Mesenchymal stem cell (in vitro differentiated cells and primary cell): ENCODE measurements around the gene RNF115.
A peak's percentile ranks its signal among the peaks of the same experiment; 100 is the strongest.
"Not testable (repeated sequence)": the region's sequence is repeated elsewhere in the genome, so short reads cannot be mapped to it uniquely, and the experiment has no call there.

Source experiments
- DNase-seq: peaks from one replicate; pipeline ENCODE4 v3.0.0-alpha.2; 2013
- H2AFZ ChIP-seq: one replicate; pipeline ENCODE4 v1.6.1; 2013; ENCODE audit warnings: low read depth, mild to moderate bottlenecking, control low read depth, inconsistent platforms, low read length, moderate library complexity
- H2AK5ac ChIP-seq: 2 replicates; pipeline ENCODE4 v1.6.1; 2013; ENCODE audit warnings: low read length, moderate library complexity, mild to moderate bottlenecking, inconsistent platforms; ENCODE audit not compliant: severe bottlenecking
- H2BK120ac ChIP-seq: one replicate; pipeline ENCODE4 v1.6.1; 2013; ENCODE audit warnings: low read depth, mild to moderate bottlenecking, inconsistent platforms, low read length, moderate library complexity
- H2BK12ac ChIP-seq, 2 experiments: one replicate each; pipeline ENCODE4 v1.6.1; 2013; ENCODE audit warnings: inconsistent platforms in 2 of 2, low read length in 2 of 2, mild to moderate bottlenecking in 2 of 2, moderate library complexity in 2 of 2, control low read depth in 1 of 2
- H2BK15ac ChIP-seq: one replicate; pipeline ENCODE4 v1.6.1; 2013; ENCODE audit warnings: mild to moderate bottlenecking, low read depth, inconsistent platforms; ENCODE audit not compliant: poor library complexity, severe bottlenecking
- H2BK5ac ChIP-seq: 2 replicates; pipeline ENCODE4 v1.6.1; 2013; ENCODE audit warnings: low read depth, mild to moderate bottlenecking, low read length, control low read depth, inconsistent platforms; ENCODE audit not compliant: poor library complexity, severe bottlenecking
- H3K14ac ChIP-seq, 2 experiments: one replicate each; pipeline ENCODE4 v1.6.1; 2013; ENCODE audit warnings: inconsistent platforms in 2 of 2, low read length in 2 of 2, control low read depth in 1 of 2, mild to moderate bottlenecking in 1 of 2, moderate library complexity in 1 of 2
- H3K18ac ChIP-seq, 2 experiments: one replicate each; pipeline ENCODE4 v1.6.1; 2013; ENCODE audit warnings: inconsistent platforms in 2 of 2, low read length in 2 of 2, control low read depth in 1 of 2, low read depth in 1 of 2, mild to moderate bottlenecking in 1 of 2
- H3K23ac ChIP-seq, 2 experiments: one replicate each; pipeline ENCODE4 v1.6.1; 2013; ENCODE audit warnings: inconsistent platforms in 2 of 2, low read length in 2 of 2, mild to moderate bottlenecking in 2 of 2, moderate library complexity in 2 of 2, control low read depth in 1 of 2
- H3K27ac ChIP-seq: 2 replicates; pipeline ENCODE4 v1.5.1; 2013; ENCODE audit warnings: mild to moderate bottlenecking, moderate library complexity, low read length, control low read depth, inconsistent platforms; ENCODE audit not compliant: poor library complexity, severe bottlenecking
- H3K27me3 ChIP-seq, 2 experiments: 2 replicates each; pipeline versions ENCODE4 v1.6.1 to v1.7.0; 2013; ENCODE audit warnings: low read length in 2 of 2, mild to moderate bottlenecking in 2 of 2, moderate library complexity in 2 of 2, control low read depth in 1 of 2, inconsistent platforms in 1 of 2; ENCODE audit not compliant: control insufficient read depth in 1 of 2, insufficient read depth in 1 of 2
- H3K36me3 ChIP-seq, 2 experiments: 2 replicates each; pipeline versions ENCODE4 v1.6.1 to v1.7.0; 2013; ENCODE audit warnings: low read length in 2 of 2, control low read depth in 1 of 2, inconsistent platforms in 1 of 2, low read depth in 1 of 2, mild to moderate bottlenecking in 1 of 2; ENCODE audit not compliant: insufficient read depth in 2 of 2, control insufficient read depth in 1 of 2
- H3K4ac ChIP-seq, 2 experiments: one replicate each; pipeline ENCODE4 v1.6.1; 2013; ENCODE audit warnings: inconsistent platforms in 2 of 2, low read length in 2 of 2, mild to moderate bottlenecking in 2 of 2, moderate library complexity in 2 of 2, control low read depth in 1 of 2, low read depth in 1 of 2
- H3K4me1 ChIP-seq: 2 replicates; pipeline ENCODE4 v1.6.1; 2013; ENCODE audit warnings: low read depth, low read length, control low read depth; ENCODE audit not compliant: control insufficient read depth, insufficient read depth
- H3K4me2 ChIP-seq: 2 replicates; pipeline ENCODE4 v1.6.1; 2013; ENCODE audit warnings: low read length, mild to moderate bottlenecking, inconsistent platforms; ENCODE audit not compliant: poor library complexity, severe bottlenecking
- H3K4me3 ChIP-seq, 2 experiments: 2 replicates each; pipeline versions ENCODE4 v1.5.1 to v1.7.0; 2013; ENCODE audit warnings: low read length in 2 of 2, mild to moderate bottlenecking in 2 of 2, control low read depth in 1 of 2, low read depth in 1 of 2; ENCODE audit not compliant: insufficient read depth in 1 of 2
- H3K79me1 ChIP-seq: replicated peaks from 2 replicates; pipeline ENCODE4 v1.6.1; 2013; ENCODE audit warnings: mild to moderate bottlenecking, control low read depth, low read length, inconsistent platforms; ENCODE audit not compliant: poor library complexity, severe bottlenecking
- H3K9ac ChIP-seq: 2 replicates; pipeline ENCODE4 v1.7.0; 2013; ENCODE audit warnings: mild to moderate bottlenecking, low read length, moderate library complexity
- H3K9me3 ChIP-seq: 2 replicates; pipeline ENCODE4 v1.7.0; 2013; ENCODE audit warnings: mild to moderate bottlenecking, low read length; ENCODE audit not compliant: control insufficient read depth
- H4K8ac ChIP-seq: one replicate; pipeline ENCODE4 v1.6.1; 2013; ENCODE audit warnings: inconsistent platforms, mild to moderate bottlenecking, low read length, moderate library complexity
- H4K91ac ChIP-seq: one replicate; pipeline ENCODE4 v1.6.1; 2013; ENCODE audit warnings: mild to moderate bottlenecking, low read length, inconsistent platforms
- WGBS: methylation state at CpG from one replicate; pipeline ENCODE4 v1.1.7; 2013; ENCODE audit warnings: mixed read lengths; 5-methylcytosine and 5-hydroxymethylcytosine counted together

Gene RNF115

DNA sequence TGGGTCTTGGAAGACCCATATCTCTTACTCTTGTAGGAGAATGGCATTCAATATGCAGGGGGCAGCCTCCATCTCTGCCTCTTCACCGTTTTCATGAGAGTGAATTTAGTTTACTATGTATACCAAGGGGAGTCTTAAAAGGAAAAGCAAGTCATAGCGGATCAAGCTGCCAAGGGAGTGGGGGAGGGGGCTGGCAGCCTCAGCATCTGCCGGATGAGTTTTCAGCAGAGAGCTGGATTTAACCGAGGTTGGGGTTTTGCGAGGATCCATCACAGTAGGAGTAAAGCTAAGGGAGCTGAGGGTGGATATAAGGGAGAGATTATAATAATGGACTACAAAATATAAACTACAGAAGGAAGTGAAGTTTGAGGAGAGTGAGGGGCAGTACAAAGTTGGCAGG lies 94.7 kb downstream of the RNF115 start:
- no peak overlapping the region for H2BK15ac ChIP-seq
- no peak overlapping the region for H4K8ac ChIP-seq
- H4K91ac ChIP-seq: no peak overlapping the region
- H3K36me3 ChIP-seq: peaks cover 4 to 6% of the 10 kb centered on the region in 2 experiments
- no peaks in the 10 kb centered on the region for H3K79me1 ChIP-seq
- no peak overlapping the region for H3K4me2 ChIP-seq
- no peak for DNase-seq
- H3K9ac ChIP-seq: peak overlapping the region; percentile 8
- no peaks in the 10 kb centered on the region for H3K9me3 ChIP-seq
- H2AK5ac ChIP-seq: no peak overlapping the region
- H3K23ac ChIP-seq: no peak overlapping the region
- H2BK5ac ChIP-seq: no peak overlapping the region
- H3K27me3 ChIP-seq: no peaks in the 10 kb centered on the region
- H2AFZ ChIP-seq: no peak overlapping the region
- no peak overlapping the region for H3K27ac ChIP-seq
- peak overlapping the region in 1 of 2 experiments; percentile 23 for H3K4me3 ChIP-seq
- no peak overlapping the region for H2BK12ac ChIP-seq
- 99% methylated on average over 5 of the region's 5 CpGs for WGBS
- no peak overlapping the region for H3K14ac ChIP-seq
- H3K18ac ChIP-seq: no peak overlapping the region
- no peaks in the 10 kb centered on the region for H3K4me1 ChIP-seq
- H3K4ac ChIP-seq: no peak overlapping the region
- H2BK120ac ChIP-seq: no peak overlapping the region

DNA sequence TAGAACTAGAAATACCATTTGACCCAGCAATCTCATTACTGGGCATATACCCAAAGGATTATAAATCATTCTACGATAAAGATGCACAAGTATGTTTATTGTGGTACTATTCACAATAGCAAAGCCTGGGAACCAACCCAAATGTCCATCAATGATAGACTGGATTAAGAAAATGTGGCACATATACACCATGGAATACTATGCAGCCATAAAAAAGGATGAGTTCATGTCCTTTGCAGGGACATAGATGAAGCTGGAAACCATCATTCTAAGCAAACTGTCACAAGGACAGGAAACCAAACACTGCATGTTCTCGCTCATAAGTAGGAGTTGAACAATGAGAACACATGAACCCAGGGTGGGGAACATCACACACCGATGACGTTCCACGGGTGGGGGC lies 97.7 kb downstream of the RNF115 start:
- not testable (repeated sequence) for H3K14ac ChIP-seq, H3K79me1 ChIP-seq, H4K91ac ChIP-seq, H3K9me3 ChIP-seq, H2BK5ac ChIP-seq, H2BK120ac ChIP-seq, H3K27ac ChIP-seq, H3K9ac ChIP-seq, H3K36me3 ChIP-seq, H3K4me1 ChIP-seq, H3K4ac ChIP-seq, H2BK12ac ChIP-seq, H3K4me2 ChIP-seq, H4K8ac ChIP-seq, H3K27me3 ChIP-seq, H3K4me3 ChIP-seq, DNase-seq, H3K23ac ChIP-seq, H3K18ac ChIP-seq, H2AK5ac ChIP-seq, H2BK15ac ChIP-seq, H2AFZ ChIP-seq
- WGBS: 100% methylated on average over 4 of the region's 5 CpGs

DNA sequence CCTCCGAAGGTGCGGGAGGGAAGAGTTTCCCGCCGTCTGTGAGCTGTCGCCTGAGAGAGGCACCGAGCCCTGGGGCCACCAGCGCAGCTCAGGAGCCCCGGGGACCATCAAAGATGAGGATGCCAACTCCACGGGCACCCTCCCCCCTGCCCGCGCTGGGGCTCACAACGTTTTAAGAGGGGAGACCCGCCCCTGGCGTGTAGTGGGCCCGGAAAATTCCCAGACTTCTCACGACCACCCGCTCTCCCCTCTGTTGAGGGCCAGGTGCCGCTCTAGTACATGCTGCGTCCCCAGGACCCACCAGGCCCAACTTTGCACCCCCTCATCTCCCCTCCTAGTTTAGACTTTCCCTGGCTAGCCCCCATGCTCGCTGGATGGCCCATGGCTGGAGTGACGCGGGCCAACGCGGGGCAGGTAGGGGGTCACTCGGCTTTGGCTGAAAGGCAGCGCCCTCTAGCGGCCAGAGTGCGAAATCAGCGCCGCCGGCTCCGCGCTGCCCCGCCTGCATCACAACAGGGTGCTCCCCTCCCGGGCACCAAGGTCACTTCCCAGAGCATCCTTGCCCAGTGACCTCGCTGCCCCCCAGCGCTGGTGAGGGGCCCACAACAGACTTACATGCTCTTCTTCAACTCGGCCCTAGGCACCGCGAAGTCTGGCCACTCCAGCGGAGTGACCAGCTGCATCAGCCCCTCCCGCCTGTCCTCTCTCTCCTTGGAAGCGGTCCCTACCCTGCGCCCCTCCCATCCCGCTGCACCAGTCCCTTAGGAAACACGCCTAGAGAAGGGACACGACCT lies 102.8 kb downstream of the RNF115 start:
- Histone ChIP-seq H3K9ac (peak overlapping the region; percentile 90), H2BK5ac (no peak overlapping the region), H4K91ac (peak overlapping the region; percentile 11), H3K27me3 (no peaks in the 10 kb centered on the region), H2AK5ac (peak overlapping the region; percentile 55), H3K27ac (peak overlapping the region; percentile 8), H3K18ac (peak overlapping the region in 1 of 2 experiments; percentile 50), H2BK120ac (no peak overlapping the region), H2BK12ac (no peak overlapping the region), H3K4ac (no peak overlapping the region), H2BK15ac (no peak overlapping the region), H3K36me3 (no peaks in the 10 kb centered on the region), H3K4me2 (peak overlapping the region; percentile 55), H3K23ac (no peak overlapping the region), H3K4me1 (peaks cover 19% of the 10 kb centered on the region), H3K4me3 (peak overlapping the region in 1 of 2 experiments; percentile 76), H3K79me1 (no peaks in the 10 kb centered on the region), H3K9me3 (no peaks in the 10 kb centered on the region), H3K14ac (no peak overlapping the region), H2AFZ (peak overlapping the region; percentile 69), H4K8ac (peak overlapping the region; percentile 51)
- peak; percentile 58 for DNase-seq
- WGBS: 15% methylated on average over 44 of the region's 47 CpGs

DNA sequence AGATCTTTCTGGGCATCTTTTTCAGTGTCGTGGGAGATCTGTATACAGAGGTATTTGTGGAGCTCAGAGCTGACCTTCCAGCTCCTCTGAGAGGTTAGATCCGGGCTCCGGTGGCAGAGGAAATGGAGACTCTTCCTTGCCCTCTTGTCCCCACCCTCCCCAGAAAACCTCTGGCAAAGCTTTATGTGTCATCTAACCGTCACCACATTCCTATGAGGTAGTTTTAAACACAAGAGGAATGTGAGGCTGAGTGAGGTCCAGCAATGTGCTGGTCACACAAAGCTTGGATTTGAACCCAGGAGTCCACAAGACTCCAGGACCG lies 103.4 kb downstream of the RNF115 start:
- Histone ChIP-seq H3K9me3 (no peaks in the 10 kb centered on the region), H3K14ac (no peak overlapping the region), H4K91ac (no peak overlapping the region), H3K36me3 (no peaks in the 10 kb centered on the region), H2AK5ac (no peak overlapping the region), H2BK120ac (no peak overlapping the region), H3K27me3 (no peaks in the 10 kb centered on the region), H2AFZ (peak overlapping the region; percentile 69), H2BK5ac (no peak overlapping the region), H3K79me1 (no peaks in the 10 kb centered on the region), H3K27ac (peak overlapping the region; percentile 5), H3K9ac (peak overlapping the region; percentile 90), H3K4me2 (peak overlapping the region; percentile 40), H3K4me1 (peaks cover 24% of the 10 kb centered on the region), H3K4me3 (peak overlapping the region in 1 of 2 experiments; percentile 76), H3K4ac (no peak overlapping the region), H3K18ac (peak overlapping the region in 1 of 2 experiments; percentile 50), H4K8ac (peak overlapping the region; percentile 21), H2BK12ac (no peak overlapping the region), H3K23ac (no peak overlapping the region), H2BK15ac (no peak overlapping the region)
- DNase-seq: peak; percentile 77
- 40% methylated on average over 3 of the region's 5 CpGs for WGBS
